Transverse colon (tissue), 4 donors: ENCODE measurements around the gene PER2. TPM values are rescaled to one million over a fixed set of nuclear protein-coding genes. Genes with fewer than 3 reads are reported as not detected.

Experiments
- DNase-seq: peaks from one replicate; pipeline ENCODE4 v3.0.0-alpha.2; 2019
- H3K27ac ChIP-seq, 4 donors: fragments of 200-600 bp; sonication (generic); 2 replicates each; pipeline ENCODE4 v1.5.1; 2016 to 2018; ENCODE audit warnings: inconsistent platforms in 4 of 4
- H3K27me3 ChIP-seq: fragments of 200-600 bp; sonication (generic); 2 replicates; pipeline ENCODE4 v1.5.1; 2017; ENCODE audit warnings: inconsistent platforms
- H3K36me3 ChIP-seq, 4 donors: fragments of 200-600 bp; sonication (generic); 2 replicates each; pipeline ENCODE4 v1.5.1; 2017 to 2019; ENCODE audit warnings: inconsistent platforms in 4 of 4
- H3K4me1 ChIP-seq, 4 donors: fragments of 200-600 bp; sonication (generic); 2 replicates each; pipeline ENCODE4 v1.5.1; 2017 to 2020; ENCODE audit warnings: inconsistent platforms in 4 of 4
- H3K4me3 ChIP-seq, 4 donors: fragments of 200-600 bp; sonication (generic); 1 replicate in 1 of 4; 2 replicates in 3 of 4; pipeline versions ENCODE4 v1.5.1 to v1.6.1; 2017 to 2019; ENCODE audit warnings: inconsistent platforms in 4 of 4
- H3K9me3 ChIP-seq, 2 donors: fragments of 200-600 bp; sonication (generic); 2 replicates each; pipeline ENCODE4 v1.5.1; 2017 to 2019; ENCODE audit warnings: inconsistent platforms in 2 of 2
- CTCF ChIP-seq, 5 experiments: fragments of 200-600 bp in 3 of 5; fragments of 450-650 bp in 2 of 5; sonication (generic) in 3 of 5; IDR thresholded peaks; 1 replicate in 2 of 5; 2 replicates in 3 of 5; pipeline ENCODE4 v1.5.1; 2016 to 2017; ENCODE audit warnings: antibody characterized with exemption in 5 of 5, inconsistent platforms in 3 of 5, mild to moderate bottlenecking in 2 of 5, moderate library complexity in 1 of 5
- EP300 ChIP-seq: sonication (generic); formaldehyde crosslinking; IDR thresholded peaks from one replicate; pipeline ENCODE4 v1.6.1; 2017; ENCODE audit warnings: antibody characterized with exemption, low read depth
- POLR2A ChIP-seq: fragments of 450-650 bp; IDR thresholded peaks from one replicate; pipeline ENCODE4 v1.6.1; 2016; ENCODE audit warnings: antibody characterized with exemption, mild to moderate bottlenecking, moderate library complexity
- POLR2AphosphoS5 ChIP-seq, 3 donors: sonication (generic); formaldehyde crosslinking; IDR thresholded peaks; one replicate each; pipeline ENCODE4 v1.6.1; 2016; ENCODE audit warnings: antibody characterized with exemption in 3 of 3
- WGBS, 2 donors: methylation state at CpG; one replicate each; pipeline ENCODE4 v1.1.5; 2018; ENCODE audit warnings: low coverage in 1 of 2; 5-methylcytosine and 5-hydroxymethylcytosine counted together
- in situ Hi-C, 4 donors: fragments of 200-750 bp; cut with MboI; loops; one replicate each; pipeline versions ENCODE4 v1.15.0 to v1.15.1; 2017; ENCODE audit warnings: low sequenced_read_pairs in 3 of 4, low pct_ligation_motif_present in 1 of 4, low pct_unique_long_range_greater_than_20kb in 1 of 4
- intact Hi-C: fragments of 100-400 bp; cut with DNase I; formaldehyde crosslinking; loops from one replicate; pipeline ENCODE4 v1.15.1; 2023; ENCODE audit warnings: low total_unique reads
- total RNA-seq, 4 donors: library from RNA; depleted of rRNA; stranded (reverse); fragments of >200 nt; gene quantifications; one replicate each; pipeline ENCODE4 v1.1.0, GENCODE V29; 2016

PER2 gene
- total RNA-seq, 4 donors from 2014 or later: 19.1 to 67.3 (median 32.3) TPM

- Histone ChIP-seq H3K27me3 (no peaks in the 10 kb centered on the region), H3K4me3 (no peak overlapping the region), H3K27ac (no peak overlapping the region), H3K36me3 (peaks cover 0 to 40% (median 6%) of the 10 kb centered on the region in 4 donors), H3K9me3 (no peaks in the 10 kb centered on the region), H3K4me1 (peaks cover 12 to 24% (median 17%) of the 10 kb centered on the region in 4 donors)
- TF ChIP-seq POLR2A (no peak), EP300 (no peak), CTCF (IDR thresholded peaks at IDR 0.05) (no peak), POLR2AphosphoS5 (IDR thresholded peaks at IDR 0.05) (no peak)
- in situ Hi-C loops: loop anchor here in 3 of 4 donors (10.0 to 25.0 kb wide), 2 partner anchors 405 to 413 kb away; partner anchors contain the start of gene RAMP1 (in 3 of the 3)
- no peak for DNase-seq
- intact Hi-C loops: loop anchor here (10.0 kb wide), 2 partner anchors 73 to 413 kb away; partner anchors contain the start of gene RAMP1
- 100% methylated on average over 1 of the region's 1 CpG for WGBS, 2 donors
These were observed 21.1 kb downstream of the PER2 start for GRCh38 chr2:238267341-238267710.

GRCh38 chr2:238265605-238266004 lies 22.8 kb downstream of the PER2 start:
- no peak for TF ChIP-seq EP300
- TF ChIP-seq CTCF (IDR thresholded peaks at IDR 0.05): no peak
- TF ChIP-seq POLR2AphosphoS5 (IDR thresholded peaks at IDR 0.05): no peak
- TF ChIP-seq POLR2A: no peak
- intact Hi-C loops: loop anchor here (10.0 kb wide), 2 partner anchors 71 to 411 kb away; partner anchors contain the start of gene RAMP1
- Histone ChIP-seq H3K27me3 (no peaks in the 10 kb centered on the region), H3K36me3 (peaks cover 0 to 33% (median 6%) of the 10 kb centered on the region in 4 donors), H3K4me3 (no peak overlapping the region), H3K4me1 (peaks cover 12 to 24% (median 17%) of the 10 kb centered on the region in 4 donors), H3K9me3 (no peaks in the 10 kb centered on the region), H3K27ac (no peak overlapping the region)
- DNase-seq: no peak
- in situ Hi-C loops: loop anchor here in 3 of 4 donors (10.0 to 25.0 kb wide), 2 partner anchors 403 to 411 kb away; partner anchors contain the start of gene RAMP1 (in 3 of the 3)
- 91 to 92% methylated on average over 5 to 11 of the region's 11 CpGs for WGBS, 2 donors

GRCh38 chr2:238264072-238264460 lies 24.3 kb downstream of the PER2 start:
- 69% methylated on average over 4 of the region's 4 CpGs; no CpG with 5 or more reads in 1 of the 2 donors for WGBS, 2 donors
- TF ChIP-seq CTCF (IDR thresholded peaks at IDR 0.05) (no peak), POLR2AphosphoS5 (IDR thresholded peaks at IDR 0.05) (peak in 1 of 3 donors; percentile 4)
- no peaks in the 10 kb centered on the region for H3K9me3 ChIP-seq
- intact Hi-C loops: loop anchor here (10.0 kb wide), 2 partner anchors 69 to 409 kb away; partner anchors contain the start of gene RAMP1
- peaks cover 12 to 24% (median 17%) of the 10 kb centered on the region in 4 donors for H3K4me1 ChIP-seq
- no peaks in the 10 kb centered on the region for H3K27me3 ChIP-seq
- peaks cover 0 to 33% (median 10%) of the 10 kb centered on the region in 4 donors for H3K36me3 ChIP-seq
- DNase-seq: peak; percentile 38
- no peak overlapping the region for H3K4me3 ChIP-seq
- in situ Hi-C loops: loop anchor here in 3 of 4 donors (10.0 to 25.0 kb wide), 2 partner anchors 402 to 409 kb away; partner anchors contain the start of gene RAMP1 (in 3 of the 3)
- H3K27ac ChIP-seq: peak overlapping the region; percentile 64 to 74 (median 68)

GRCh38 chr2:238263204-238264071 lies 25.0 kb downstream of the PER2 start:
- Histone ChIP-seq H3K4me3 (no peak overlapping the region), H3K27me3 (no peaks in the 10 kb centered on the region), H3K27ac (peak overlapping the region; percentile 64 to 74 (median 68)), H3K36me3 (peaks cover 0 to 29% (median 13%) of the 10 kb centered on the region in 4 donors), H3K9me3 (no peaks in the 10 kb centered on the region), H3K4me1 (peaks cover 12 to 24% (median 17%) of the 10 kb centered on the region in 4 donors)
- TF ChIP-seq EP300: no peak
- peak in 2 of 3 donors; percentile 36 to 58 for TF ChIP-seq POLR2AphosphoS5 (IDR thresholded peaks at IDR 0.05)
- no peak for TF ChIP-seq POLR2A
- peak; percentile 74 to 93 (median 81) for TF ChIP-seq CTCF (IDR thresholded peaks at IDR 0.05)
- DNase-seq: peak; percentile 94
- in situ Hi-C loops: loop anchor here in 3 of 4 donors (10.0 to 25.0 kb wide), 2 partner anchors 401 to 409 kb away; partner anchors contain the start of gene RAMP1 (in 3 of the 3)
- WGBS, 2 donors: 16 to 18% methylated on average over 10 to 13 of the region's 13 CpGs
- intact Hi-C loops: loop anchor here (10.0 kb wide), 2 partner anchors 69 to 409 kb away; partner anchors contain the start of gene RAMP1
